GM18519 (cell line): ENCODE results near the gene PTPRM.
"Not testable (repeated sequence)": the region's sequence is repeated elsewhere in the genome, so short reads cannot be mapped to it uniquely, and the experiment has no call there.

ENCODE experiments used
- ATAC-seq: cut with Tn5 transposase; IDR thresholded peaks from one replicate; pipeline ENCODE4 v1.9.1; 2021; ENCODE audit warnings: mild to moderate bottlenecking, moderate library complexity; ENCODE audit not compliant: unreplicated experiment, low FRiP score

Gene PTPRM

GRCh38 chr18:8424917-8425725, 858.0 kb downstream of the PTPRM start:
- ATAC-seq = no peak

- no peak for ATAC-seq
Observed at GRCh38 chr18:8426401-8426800, 859.3 kb downstream of the PTPRM start.

- ATAC-seq = no peak
Observed at GRCh38 chr18:8427339-8427738, 860.2 kb downstream of the PTPRM start.

GRCh38 chr18:8428951-8429350, 861.8 kb downstream of the PTPRM start:
- no peak for ATAC-seq

DNA sequence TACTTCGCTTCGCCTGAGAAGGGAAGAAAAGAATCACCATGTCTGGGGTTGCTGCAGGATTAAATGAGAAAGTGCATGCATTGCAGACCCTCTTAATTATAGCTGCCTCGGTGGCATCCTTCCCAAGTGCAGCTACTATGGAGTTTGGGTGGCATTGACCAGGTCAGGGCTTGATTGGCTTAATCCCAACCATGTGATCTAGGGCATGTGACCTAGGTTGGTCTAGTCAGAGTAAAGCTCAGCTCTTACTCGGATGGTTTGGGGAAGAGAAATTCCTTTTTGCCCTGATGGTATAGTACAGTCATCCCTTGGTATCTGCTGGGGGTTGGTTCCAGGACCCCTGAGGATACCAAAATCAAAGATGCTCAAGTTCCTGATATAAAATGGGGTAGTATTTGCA, 863.9 kb downstream of the PTPRM start:
- ATAC-seq = no peak

DNA sequence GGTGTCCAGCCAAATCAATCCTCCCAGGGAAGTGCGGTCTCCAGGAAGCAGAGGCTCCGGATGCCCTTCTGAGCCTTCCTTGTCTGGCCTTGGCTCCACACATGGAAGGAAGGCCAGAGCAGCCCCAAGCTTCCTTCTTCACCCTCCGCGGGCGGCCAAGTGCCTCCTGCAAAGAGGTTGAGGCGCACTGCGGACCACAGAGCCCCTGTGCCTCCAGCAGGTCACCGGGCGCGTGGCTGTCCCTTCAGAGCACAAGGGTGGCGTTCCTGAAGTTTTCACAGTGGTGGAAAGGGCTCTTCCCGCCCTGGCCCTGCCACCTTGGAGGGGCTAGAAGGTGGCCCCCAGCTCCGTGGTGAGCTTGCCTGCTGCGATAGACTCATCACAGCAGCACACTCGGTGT, 866.2 kb downstream of the PTPRM start:
- no peak for ATAC-seq

DNA sequence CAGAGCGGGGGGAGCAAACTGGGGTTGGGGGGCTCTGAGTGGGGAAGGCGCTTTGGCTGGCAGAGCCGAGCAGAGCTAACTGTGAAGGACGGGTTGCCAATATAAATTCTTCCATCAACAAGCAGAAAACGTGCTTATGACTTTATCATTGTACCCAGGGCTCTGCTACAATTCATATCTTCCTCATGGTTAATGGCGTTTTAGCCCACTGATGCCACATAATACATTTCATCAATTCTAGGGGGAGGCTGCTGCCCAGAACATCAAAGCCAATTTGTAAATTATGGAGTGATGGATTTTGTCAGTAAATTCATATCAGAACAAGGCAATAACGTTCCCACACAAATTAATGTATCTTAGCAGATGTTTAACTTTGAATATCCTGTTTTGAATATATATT, 866.7 kb downstream of the PTPRM start:
- no peak for ATAC-seq

DNA sequence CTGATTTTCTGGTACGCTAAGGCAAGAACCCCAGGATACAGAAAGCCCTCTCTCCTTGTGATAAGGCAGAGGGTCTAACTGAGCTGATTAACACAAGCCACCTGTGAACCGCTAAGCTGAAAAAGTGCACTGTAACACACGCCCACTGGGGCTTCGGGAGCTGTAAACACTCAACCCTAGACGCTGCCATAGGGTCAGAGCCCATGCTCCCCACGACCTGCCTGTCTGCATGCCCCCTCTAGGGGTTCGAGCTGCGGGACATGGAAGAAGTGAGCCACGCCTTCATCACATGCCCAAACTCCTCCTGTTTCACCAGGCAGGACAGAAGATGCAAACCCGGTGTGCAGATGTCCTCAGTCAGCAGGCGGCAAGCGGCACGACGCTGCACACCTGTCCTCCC, 868.3 kb downstream of the PTPRM start:
- no peak for ATAC-seq

DNA sequence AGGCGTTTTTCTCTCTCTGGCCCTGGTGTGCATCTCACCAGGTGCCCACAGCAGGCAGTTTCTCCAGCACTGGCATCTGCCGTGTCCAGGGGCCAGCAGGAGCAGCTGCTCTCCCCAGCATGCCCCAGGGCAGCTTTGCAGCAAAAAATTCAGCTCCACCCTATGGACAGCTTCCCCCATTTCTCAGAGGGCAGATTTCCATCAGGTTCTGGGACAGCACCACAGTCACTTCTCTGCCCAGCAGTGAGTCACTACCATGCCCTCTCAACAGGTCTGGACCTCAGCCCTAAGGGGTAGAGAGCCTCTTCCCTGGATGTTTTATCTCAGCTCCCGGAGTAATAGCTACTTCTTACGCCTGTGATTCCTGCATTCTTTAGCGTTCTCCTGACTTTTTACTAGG, 871.9 kb downstream of the PTPRM start:
- no peak for ATAC-seq

DNA sequence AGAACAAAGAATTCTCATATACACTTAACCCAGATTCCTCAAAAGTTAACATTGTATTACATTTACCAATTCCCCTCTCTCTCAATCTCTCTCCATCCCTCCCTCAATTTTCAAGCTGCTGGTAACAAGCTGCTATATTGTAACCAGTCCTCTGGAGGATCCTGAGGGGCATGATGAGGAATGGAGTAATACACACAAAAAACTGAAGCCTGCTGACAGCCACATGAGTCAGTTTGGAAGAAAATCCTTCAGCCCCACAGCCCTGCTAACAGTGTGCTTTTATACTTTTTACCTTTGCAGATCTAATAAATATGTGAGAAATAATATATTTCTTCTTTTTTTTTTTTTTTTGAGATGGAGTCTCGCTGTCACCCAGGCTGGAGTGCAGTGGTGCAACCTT, 876.4 kb downstream of the PTPRM start:
- ATAC-seq = no peak

DNA sequence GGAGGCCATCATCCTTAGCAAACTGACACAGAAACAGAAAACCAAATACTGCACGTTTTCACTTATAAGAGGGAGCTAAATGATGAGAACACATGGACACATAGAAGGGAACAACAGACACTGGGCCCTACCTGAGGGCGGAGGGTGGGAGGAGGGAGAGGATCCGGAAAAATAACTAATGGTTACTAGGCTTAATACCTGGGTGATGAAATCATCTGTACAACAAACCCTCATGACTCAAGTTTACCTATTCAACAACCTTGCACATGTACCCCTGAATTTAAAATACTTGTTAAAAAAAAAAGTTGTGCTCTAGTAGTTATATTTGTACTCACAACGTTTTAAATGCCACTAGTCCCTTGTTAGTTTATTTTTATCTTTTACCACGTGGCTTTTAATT, 879.8 kb downstream of the PTPRM start:
- ATAC-seq = not testable (repeated sequence)

DNA sequence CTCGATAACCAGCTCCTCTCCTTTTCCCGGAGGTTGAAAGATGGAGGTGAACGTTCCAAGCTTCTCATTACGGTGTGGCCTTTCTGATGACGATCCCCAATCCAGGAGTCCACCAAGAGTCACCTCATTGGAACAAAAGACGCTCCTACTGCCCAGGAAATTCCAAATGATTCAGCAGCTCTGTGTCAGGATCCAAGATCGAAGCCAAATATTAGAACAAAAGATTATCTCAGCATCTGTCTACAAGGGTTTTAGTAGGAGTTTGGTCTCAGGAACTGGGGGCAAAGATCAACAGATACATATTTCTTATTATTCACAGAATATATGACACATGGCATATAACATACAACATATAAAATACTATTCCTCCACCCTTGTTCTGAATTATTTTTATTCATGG, 881.0 kb downstream of the PTPRM start:
- ATAC-seq = no peak

GRCh38 chr18:8450013-8450412, 882.9 kb downstream of the PTPRM start:
- ATAC-seq = no peak

DNA sequence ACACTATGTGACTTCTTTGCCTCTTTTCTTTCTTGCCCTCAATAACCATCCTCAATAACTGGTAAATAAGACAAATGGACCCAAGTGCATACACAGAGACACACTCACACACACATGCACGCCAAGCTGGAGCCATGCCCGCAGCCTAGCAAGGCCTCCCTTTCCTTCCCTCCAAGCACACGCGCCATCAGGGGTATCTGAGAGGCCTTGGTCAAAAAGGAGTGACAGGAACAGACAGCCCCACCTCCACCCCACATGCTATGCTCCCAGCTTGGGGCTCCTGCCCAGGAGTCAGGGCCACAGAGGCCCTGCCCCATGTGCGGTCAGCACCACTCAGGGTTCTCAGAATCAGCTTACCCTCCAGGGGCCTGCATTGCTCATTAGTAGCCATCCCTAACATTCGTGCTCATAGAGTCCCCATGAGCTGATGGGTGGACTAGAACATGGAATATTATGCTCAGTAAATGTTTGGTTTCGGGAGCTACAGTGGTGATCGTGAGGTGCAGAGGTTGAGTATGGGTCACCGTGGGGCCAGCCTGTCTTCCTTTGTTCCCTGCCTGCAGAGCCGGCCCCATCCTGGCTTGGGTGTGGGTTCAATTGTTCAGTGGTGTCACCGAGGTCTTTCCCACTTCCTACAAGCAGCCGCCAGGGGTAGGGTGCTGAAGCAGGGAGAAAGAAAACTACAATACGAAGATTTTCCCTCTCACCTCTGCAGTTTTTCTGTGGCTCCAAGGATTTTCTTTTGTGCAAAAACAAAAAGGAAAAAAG, 884.0 kb downstream of the PTPRM start:
- no peak for ATAC-seq

GRCh38 chr18:8453528-8453927, 886.4 kb downstream of the PTPRM start:
- no peak for ATAC-seq

DNA sequence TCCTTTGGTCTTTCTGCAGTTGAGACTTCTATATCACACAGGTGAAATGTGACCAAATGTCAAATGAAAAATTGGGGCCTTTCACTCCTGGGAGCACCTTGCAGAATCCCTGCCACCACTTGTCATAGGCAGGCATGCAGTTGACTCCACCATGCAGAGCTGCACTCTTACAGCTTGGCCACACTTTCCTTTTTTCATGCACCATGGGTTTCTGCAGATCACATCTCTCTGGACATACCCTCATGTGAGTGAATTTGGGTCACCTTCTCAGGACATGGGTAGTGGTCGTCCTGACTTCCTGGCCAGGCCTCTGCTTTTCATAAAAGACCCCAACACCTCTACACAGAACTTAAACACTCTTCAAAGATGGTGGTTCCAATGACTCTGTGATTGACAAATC, 887.0 kb downstream of the PTPRM start:
- no peak for ATAC-seq

GRCh38 chr18:8455661-8456614, 888.8 kb downstream of the PTPRM start:
- ATAC-seq = no peak
